Stimulated activated CD4-positive, alpha-beta T cell treated with anti-CD3 and anti-CD28 coated beads, Interleukin-2, amount 100 ng/mL, for 24 hours (primary cell): ENCODE results near the gene GABRR2.

Source experiments
- DNase-seq, 2 donors: peaks; one replicate each; pipeline ENCODE4 v3.0.0-alpha.2; 2020

Gene GABRR2

GRCh38 chr6:89290401-89291155 is 24.5 kb downstream of the GABRR2 start:
- no peak for DNase-seq

GRCh38 chr6:89289710-89290109 is 25.4 kb downstream of the GABRR2 start:
- no peak for DNase-seq

- no peak for DNase-seq
Measured at GRCh38 chr6:89287351-89288028, 27.6 kb downstream of the GABRR2 start.

GRCh38 chr6:89286516-89286915 is 28.6 kb downstream of the GABRR2 start:
- no peak for DNase-seq

GRCh38 chr6:89284963-89285735 is 29.9 kb downstream of the GABRR2 start:
- DNase-seq = no peak

GRCh38 chr6:89284081-89284480 is 31.0 kb downstream of the GABRR2 start:
- no peak for DNase-seq

- no peak for DNase-seq
Measured at GRCh38 chr6:89282749-89283148, 32.4 kb downstream of the GABRR2 start.

GRCh38 chr6:89281779-89282246 is 33.3 kb downstream of the GABRR2 start:
- DNase-seq = peak; percentile 41 to 50

GRCh38 chr6:89278956-89279355 is 36.1 kb downstream of the GABRR2 start:
- DNase-seq = no peak

GRCh38 chr6:89275900-89276299 is 39.2 kb downstream of the GABRR2 start:
- DNase-seq = no peak

GRCh38 chr6:89273816-89274215 is 41.3 kb downstream of the GABRR2 start:
- DNase-seq = no peak

- DNase-seq = no peak
Measured at GRCh38 chr6:89272596-89272995, 42.5 kb downstream of the GABRR2 start.

GRCh38 chr6:89270951-89271721 is 44.0 kb downstream of the GABRR2 start:
- no peak for DNase-seq

GRCh38 chr6:89269981-89270380 is 45.1 kb downstream of the GABRR2 start:
- no peak for DNase-seq

GRCh38 chr6:89269252-89269651 is 45.8 kb downstream of the GABRR2 start:
- no peak for DNase-seq

- no peak for DNase-seq
Measured at GRCh38 chr6:89268776-89269175, 46.3 kb downstream of the GABRR2 start.

- no peak for DNase-seq
Measured at GRCh38 chr6:89267918-89268317, 47.2 kb downstream of the GABRR2 start.

GRCh38 chr6:89264296-89264695 is 50.8 kb downstream of the GABRR2 start:
- DNase-seq = no peak

GRCh38 chr6:89260832-89261231 is 54.3 kb downstream of the GABRR2 start:
- DNase-seq = no peak

GRCh38 chr6:89260310-89260709 is 54.8 kb downstream of the GABRR2 start:
- DNase-seq = no peak

- no peak for DNase-seq
Measured at GRCh38 chr6:89258912-89259311, 56.2 kb downstream of the GABRR2 start.

GRCh38 chr6:89257781-89258180 is 57.3 kb downstream of the GABRR2 start:
- DNase-seq = no peak

- no peak for DNase-seq
Measured at GRCh38 chr6:89257346-89257745, 57.8 kb downstream of the GABRR2 start.
